ENCODE results near the gene NAA15.
"Not testable (repeated sequence)": the region's sequence is repeated elsewhere in the genome, so short reads cannot be mapped to it uniquely, and the experiment has no call there.

The NAA15 gene

GRCh38 chr4:139300431-139301112 is 733 bp upstream of the NAA15 start:
- H3K4me3 ChIP-seq (ENCODE audit: low read depth, low read length): peak overlapping the region; percentile 66
- peaks cover 7% of the 10 kb centered on the region for H3K36me3 ChIP-seq (ENCODE audit: control insufficient read depth, insufficient read depth, low read length)
- H3K4me1 ChIP-seq (ENCODE audit: control insufficient read depth, insufficient read depth, low read length): peaks cover 7% of the 10 kb centered on the region
- H3K9me3 ChIP-seq (ENCODE audit: control insufficient read depth, insufficient read depth, low read length): no peaks in the 10 kb centered on the region
- H3K27me3 ChIP-seq (ENCODE audit: control insufficient read depth, insufficient read depth, low read length): no peaks in the 10 kb centered on the region
- H3K9ac ChIP-seq (ENCODE audit: low read depth, low read length): peak overlapping the region; percentile 55

GRCh38 chr4:139301821-139302611 is 711 bp downstream of the NAA15 start, which contains the start of gene NDUFC1:
TSS of gene NDUFC1 (minus strand) at chr4:139302477. CDS start at chr4:139295798, 6,679 bp downstream.
- H3K9ac ChIP-seq (ENCODE audit: low read depth, low read length): peak within 1 kb of the TSS; percentile 95
- no peaks in the 10 kb centered on the region for H3K9me3 ChIP-seq (ENCODE audit: control insufficient read depth, insufficient read depth, low read length)
- H3K4me1 ChIP-seq (ENCODE audit: control insufficient read depth, insufficient read depth, low read length): peaks cover 2% of the 10 kb centered on the region
- H3K36me3 ChIP-seq (ENCODE audit: control insufficient read depth, insufficient read depth, low read length): peaks cover 7% of the 10 kb centered on the region
- peak within 1 kb of the TSS; percentile 66 for H3K4me3 ChIP-seq (ENCODE audit: low read depth, low read length)
- H3K27me3 ChIP-seq (ENCODE audit: control insufficient read depth, insufficient read depth, low read length): no peaks in the 10 kb centered on the region

- H3K36me3 ChIP-seq (ENCODE audit: control insufficient read depth, insufficient read depth, low read length): peaks cover 7% of the 10 kb centered on the region
- H3K4me3 ChIP-seq (ENCODE audit: low read depth, low read length): no peak overlapping the region
- no peaks in the 10 kb centered on the region for H3K9me3 ChIP-seq (ENCODE audit: control insufficient read depth, insufficient read depth, low read length)
- H3K9ac ChIP-seq (ENCODE audit: low read depth, low read length): no peak overlapping the region
- H3K27me3 ChIP-seq (ENCODE audit: control insufficient read depth, insufficient read depth, low read length): no peaks in the 10 kb centered on the region
- peaks cover 2% of the 10 kb centered on the region for H3K4me1 ChIP-seq (ENCODE audit: control insufficient read depth, insufficient read depth, low read length)
Observed at GRCh38 chr4:139304920-139305319, 3.6 kb downstream of the NAA15 start.

GRCh38 chr4:139311909-139312308 is 10.6 kb downstream of the NAA15 start:
- Histone ChIP-seq H3K4me3 (ENCODE audit: low read depth, low read length) (no peak overlapping the region), H3K27me3 (ENCODE audit: control insufficient read depth, insufficient read depth, low read length) (no peaks in the 10 kb centered on the region), H3K36me3 (ENCODE audit: control insufficient read depth, insufficient read depth, low read length) (no peaks in the 10 kb centered on the region), H3K4me1 (ENCODE audit: control insufficient read depth, insufficient read depth, low read length) (peaks cover 11% of the 10 kb centered on the region), H3K9ac (ENCODE audit: low read depth, low read length) (no peak overlapping the region), H3K9me3 (ENCODE audit: control insufficient read depth, insufficient read depth, low read length) (no peaks in the 10 kb centered on the region)

GRCh38 chr4:139312552-139313332 is 11.4 kb downstream of the NAA15 start:
- Histone ChIP-seq H3K27me3 (ENCODE audit: control insufficient read depth, insufficient read depth, low read length) (no peaks in the 10 kb centered on the region), H3K9ac (ENCODE audit: low read depth, low read length) (no peak overlapping the region), H3K4me1 (ENCODE audit: control insufficient read depth, insufficient read depth, low read length) (peaks cover 11% of the 10 kb centered on the region), H3K4me3 (ENCODE audit: low read depth, low read length) (no peak overlapping the region), H3K9me3 (ENCODE audit: control insufficient read depth, insufficient read depth, low read length) (no peaks in the 10 kb centered on the region), H3K36me3 (ENCODE audit: control insufficient read depth, insufficient read depth, low read length) (no peaks in the 10 kb centered on the region)

- H3K27me3 ChIP-seq (ENCODE audit: control insufficient read depth, insufficient read depth, low read length); H3K36me3 ChIP-seq (ENCODE audit: control insufficient read depth, insufficient read depth, low read length); H3K9ac ChIP-seq (ENCODE audit: low read depth, low read length); H3K4me3 ChIP-seq (ENCODE audit: low read depth, low read length); H3K9me3 ChIP-seq (ENCODE audit: control insufficient read depth, insufficient read depth, low read length): not testable (repeated sequence)
- H3K4me1 ChIP-seq (ENCODE audit: control insufficient read depth, insufficient read depth, low read length): peaks cover 11% of the 10 kb centered on the region
Observed at GRCh38 chr4:139313414-139313813, 12.1 kb downstream of the NAA15 start.

- peaks cover 11% of the 10 kb centered on the region for H3K4me1 ChIP-seq (ENCODE audit: control insufficient read depth, insufficient read depth, low read length)
- H3K9ac ChIP-seq (ENCODE audit: low read depth, low read length): no peak overlapping the region
- no peaks in the 10 kb centered on the region for H3K9me3 ChIP-seq (ENCODE audit: control insufficient read depth, insufficient read depth, low read length)
- no peak overlapping the region for H3K4me3 ChIP-seq (ENCODE audit: low read depth, low read length)
- H3K36me3 ChIP-seq (ENCODE audit: control insufficient read depth, insufficient read depth, low read length): no peaks in the 10 kb centered on the region
- no peaks in the 10 kb centered on the region for H3K27me3 ChIP-seq (ENCODE audit: control insufficient read depth, insufficient read depth, low read length)
Observed at GRCh38 chr4:139314047-139314800, 12.9 kb downstream of the NAA15 start.

- no peak overlapping the region for H3K4me3 ChIP-seq (ENCODE audit: low read depth, low read length)
- H3K9me3 ChIP-seq (ENCODE audit: control insufficient read depth, insufficient read depth, low read length): no peaks in the 10 kb centered on the region
- no peak overlapping the region for H3K9ac ChIP-seq (ENCODE audit: low read depth, low read length)
- no peaks in the 10 kb centered on the region for H3K27me3 ChIP-seq (ENCODE audit: control insufficient read depth, insufficient read depth, low read length)
- H3K36me3 ChIP-seq (ENCODE audit: control insufficient read depth, insufficient read depth, low read length): no peaks in the 10 kb centered on the region
- H3K4me1 ChIP-seq (ENCODE audit: control insufficient read depth, insufficient read depth, low read length): peaks cover 11% of the 10 kb centered on the region
Observed at GRCh38 chr4:139315221-139315675, 13.9 kb downstream of the NAA15 start.

GRCh38 chr4:139316733-139317132 is 15.4 kb downstream of the NAA15 start:
- Histone ChIP-seq H3K9ac (ENCODE audit: low read depth, low read length) (no peak overlapping the region), H3K4me1 (ENCODE audit: control insufficient read depth, insufficient read depth, low read length) (peaks cover 11% of the 10 kb centered on the region), H3K4me3 (ENCODE audit: low read depth, low read length) (no peak overlapping the region), H3K36me3 (ENCODE audit: control insufficient read depth, insufficient read depth, low read length) (no peaks in the 10 kb centered on the region), H3K27me3 (ENCODE audit: control insufficient read depth, insufficient read depth, low read length) (no peaks in the 10 kb centered on the region), H3K9me3 (ENCODE audit: control insufficient read depth, insufficient read depth, low read length) (no peaks in the 10 kb centered on the region)

- Histone ChIP-seq H3K4me3 (ENCODE audit: low read depth, low read length) (no peak overlapping the region), H3K9me3 (ENCODE audit: control insufficient read depth, insufficient read depth, low read length) (no peaks in the 10 kb centered on the region), H3K4me1 (ENCODE audit: control insufficient read depth, insufficient read depth, low read length) (peaks cover 11% of the 10 kb centered on the region), H3K9ac (ENCODE audit: low read depth, low read length) (no peak overlapping the region), H3K36me3 (ENCODE audit: control insufficient read depth, insufficient read depth, low read length) (no peaks in the 10 kb centered on the region), H3K27me3 (ENCODE audit: control insufficient read depth, insufficient read depth, low read length) (no peaks in the 10 kb centered on the region)
Observed at GRCh38 chr4:139317635-139318034, 16.3 kb downstream of the NAA15 start.

GRCh38 chr4:139319571-139319970 is 18.3 kb downstream of the NAA15 start:
- peaks cover 10% of the 10 kb centered on the region for H3K4me1 ChIP-seq (ENCODE audit: control insufficient read depth, insufficient read depth, low read length)
- no peak overlapping the region for H3K4me3 ChIP-seq (ENCODE audit: low read depth, low read length)
- no peaks in the 10 kb centered on the region for H3K36me3 ChIP-seq (ENCODE audit: control insufficient read depth, insufficient read depth, low read length)
- H3K9me3 ChIP-seq (ENCODE audit: control insufficient read depth, insufficient read depth, low read length): no peaks in the 10 kb centered on the region
- no peak overlapping the region for H3K9ac ChIP-seq (ENCODE audit: low read depth, low read length)
- H3K27me3 ChIP-seq (ENCODE audit: control insufficient read depth, insufficient read depth, low read length): no peaks in the 10 kb centered on the region

Data from iPS-15b (cell line).